Globus pallidus (tissue), 1 donor: ENCODE results near the gene MYLK.
"Not testable (repeated sequence)": the region's sequence is repeated elsewhere in the genome, so short reads cannot be mapped to it uniquely, and the experiment has no call there.

Experiments used
- DNase-seq: peaks from one replicate; pipeline ENCODE4 v3.0.0-alpha.2; 2015; ENCODE audit warnings: low spot score

The MYLK gene

GRCh38 chr3:123622766-123623165 is 261.4 kb downstream of the MYLK start:
- no peak for DNase-seq

- DNase-seq, result no peak
These were observed 262.3 kb downstream of the MYLK start for GRCh38 chr3:123621850-123622189.

GRCh38 chr3:123621186-123621849 is 262.8 kb downstream of the MYLK start:
- no peak for DNase-seq

- peak; percentile 89 for DNase-seq
These were observed 263.8 kb downstream of the MYLK start for GRCh38 chr3:123620343-123620742.

GRCh38 chr3:123618768-123619484 is 265.2 kb downstream of the MYLK start:
- peak; percentile 78 for DNase-seq

DNA sequence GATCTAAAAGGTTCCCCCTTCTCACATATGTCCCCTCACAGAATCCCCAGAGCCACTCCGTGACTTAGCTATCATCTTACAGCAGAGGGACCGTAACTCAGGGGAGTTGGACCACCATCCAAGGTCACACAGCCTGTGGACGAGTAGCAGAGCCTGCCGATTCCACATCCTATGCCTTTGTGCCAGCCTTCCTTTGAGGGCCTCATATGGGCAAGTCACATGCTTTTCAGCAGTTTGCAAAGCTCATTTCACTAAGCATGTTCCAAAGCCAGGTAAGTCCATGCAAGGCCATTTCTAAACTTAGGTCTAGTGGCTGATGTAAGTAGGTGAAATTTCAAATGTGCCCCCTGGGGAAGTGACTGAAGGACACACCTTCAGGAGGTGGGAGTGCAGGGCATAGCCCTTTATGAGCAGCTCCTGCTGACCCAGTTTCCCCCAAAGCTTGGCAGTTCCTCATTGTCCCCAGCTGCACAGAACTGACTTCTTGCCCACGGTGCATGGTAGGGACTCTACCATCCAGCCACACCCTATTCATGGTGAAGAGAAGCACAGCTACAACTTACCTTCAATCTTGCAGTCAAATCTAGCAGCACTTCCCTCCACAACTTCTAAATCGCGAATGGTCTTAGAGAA is 265.9 kb downstream of the MYLK start:
- no peak for DNase-seq

GRCh38 chr3:123616593-123616992 is 267.5 kb downstream of the MYLK start:
- no peak for DNase-seq

DNA sequence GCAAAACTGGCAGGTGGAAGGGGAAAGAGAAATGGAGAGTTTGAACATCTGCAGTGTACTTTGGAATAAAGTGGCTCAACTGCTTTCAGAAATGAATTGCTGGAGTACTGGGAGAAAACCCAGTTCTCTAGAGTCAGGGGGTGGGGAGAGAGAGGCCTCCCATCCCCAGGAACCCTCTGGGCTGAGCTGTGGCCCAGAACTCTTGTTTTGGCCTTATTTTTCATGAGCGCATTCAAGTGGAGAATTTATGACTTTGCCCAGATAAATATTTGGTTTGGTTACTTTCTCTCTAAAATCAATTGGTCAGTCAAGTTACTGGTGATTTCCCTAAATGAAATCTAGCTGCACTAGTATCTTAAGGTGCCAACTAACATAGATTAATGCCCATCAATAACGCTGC is 270.6 kb downstream of the MYLK start:
- DNase-seq, result no peak

- not testable (repeated sequence) for DNase-seq
These were observed 272.5 kb downstream of the MYLK start for GRCh38 chr3:123611674-123612073.

DNA sequence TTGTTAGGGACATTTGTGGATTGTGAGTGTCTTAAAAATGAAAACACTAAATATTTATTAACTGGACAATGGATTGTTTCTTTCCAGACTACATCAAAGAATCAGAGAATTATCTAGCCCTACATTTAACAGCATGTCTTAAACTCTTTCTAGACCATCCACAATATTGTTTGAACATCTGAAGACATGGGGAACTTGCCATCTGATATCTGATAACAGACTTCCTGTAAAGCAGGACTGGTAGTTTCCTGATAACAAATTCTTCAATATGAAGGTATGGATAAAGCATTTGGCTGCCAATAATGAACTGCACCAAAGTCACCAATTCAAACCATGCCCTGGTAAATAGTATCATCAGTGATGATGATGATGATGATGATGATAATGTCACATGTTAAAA is 273.1 kb downstream of the MYLK start:
- DNase-seq, result no peak

GRCh38 chr3:123610331-123610730 is 273.8 kb downstream of the MYLK start:
- no peak for DNase-seq

DNA sequence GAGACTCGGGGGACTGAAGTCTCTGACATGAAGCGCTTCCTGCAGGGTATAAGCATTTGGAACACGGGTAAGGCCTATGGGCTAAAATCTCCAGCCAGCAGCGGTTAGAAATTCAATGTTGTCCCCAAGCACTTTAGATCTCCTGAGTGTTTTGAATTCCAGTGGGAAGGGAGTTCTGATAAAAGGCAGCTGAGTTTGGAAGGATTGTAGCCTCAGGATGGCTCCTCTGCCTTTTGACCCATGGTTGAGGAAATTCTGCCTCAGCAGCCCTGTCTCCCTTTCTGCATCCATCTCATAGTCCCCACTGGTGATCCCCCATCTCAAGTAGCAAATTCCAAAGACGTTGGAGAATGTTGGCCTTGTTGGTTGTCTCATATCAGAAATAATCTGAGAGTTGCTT is 275.1 kb downstream of the MYLK start:
- DNase-seq, result no peak

DNA sequence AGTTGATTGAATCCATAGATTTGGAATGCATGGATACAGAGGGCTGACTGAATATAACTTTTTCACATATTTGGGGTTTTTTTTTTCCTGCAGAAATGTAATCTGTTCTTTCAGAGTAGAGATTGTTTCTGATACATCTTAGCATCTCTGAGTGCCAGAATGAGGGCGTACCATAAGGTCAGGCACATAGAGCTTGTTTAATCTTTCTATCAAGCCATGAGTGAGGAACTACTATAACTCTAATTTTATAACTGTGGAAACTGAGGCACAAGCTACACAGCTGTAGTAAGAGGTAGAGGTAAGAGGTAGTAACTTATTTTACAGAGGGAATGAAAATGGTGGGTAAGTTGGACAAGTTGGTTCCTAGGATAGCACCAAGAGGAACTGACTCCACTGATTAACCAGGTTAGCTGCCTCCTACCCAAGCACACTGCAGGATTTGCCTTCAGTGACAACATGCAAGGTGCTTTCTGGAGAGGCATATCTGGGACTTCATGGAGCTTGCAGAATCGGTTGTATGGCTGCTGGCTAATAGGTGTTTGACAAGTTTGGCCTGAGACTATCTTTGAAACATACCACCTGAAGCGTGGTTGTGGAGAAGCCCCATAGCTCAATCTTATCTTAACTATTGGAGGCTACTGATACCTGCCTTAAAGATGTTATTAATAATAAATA is 275.7 kb downstream of the MYLK start:
- DNase-seq, result no peak

DNA sequence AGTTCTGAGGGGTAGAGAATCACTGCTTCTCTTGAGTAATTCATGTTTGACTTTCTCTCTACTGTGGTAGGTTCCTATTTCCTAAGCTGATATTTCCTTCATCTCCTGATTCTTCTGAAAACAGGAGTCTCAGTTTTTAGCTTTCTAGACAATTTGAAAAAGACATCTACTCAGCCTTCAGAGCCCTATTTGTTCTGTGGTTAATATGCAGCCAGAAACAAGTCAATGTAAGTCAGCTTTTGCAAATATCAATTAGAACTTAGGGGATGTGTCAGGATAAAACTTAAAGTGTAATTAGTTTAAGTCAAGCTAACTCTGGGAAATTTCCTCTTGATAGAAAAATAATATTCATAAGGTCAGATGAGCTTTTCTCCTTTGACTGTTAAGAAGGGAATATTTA is 277.6 kb downstream of the MYLK start:
- DNase-seq, result no peak

- DNase-seq, result no peak
These were observed 278.3 kb downstream of the MYLK start for GRCh38 chr3:123605789-123606234.

DNA sequence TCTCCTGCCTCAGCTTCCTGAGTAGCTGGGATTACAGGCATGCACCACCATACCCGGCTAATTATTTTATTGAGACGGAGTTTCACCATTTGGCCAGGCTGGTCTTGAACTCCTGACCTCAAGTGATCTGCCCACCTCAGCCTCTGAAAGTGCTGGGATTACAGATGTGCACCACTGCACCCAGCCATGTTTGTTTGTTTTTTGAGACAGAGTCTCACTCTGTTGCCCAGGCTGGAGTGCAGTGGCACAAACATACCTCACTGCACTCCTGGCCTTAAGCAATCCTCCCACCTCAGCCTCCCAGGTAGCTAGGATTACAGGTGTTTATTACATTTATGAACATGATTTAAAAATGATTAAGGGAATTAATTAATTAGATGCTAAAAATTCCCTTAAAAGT is 281.0 kb downstream of the MYLK start:
- not testable (repeated sequence) for DNase-seq

DNA sequence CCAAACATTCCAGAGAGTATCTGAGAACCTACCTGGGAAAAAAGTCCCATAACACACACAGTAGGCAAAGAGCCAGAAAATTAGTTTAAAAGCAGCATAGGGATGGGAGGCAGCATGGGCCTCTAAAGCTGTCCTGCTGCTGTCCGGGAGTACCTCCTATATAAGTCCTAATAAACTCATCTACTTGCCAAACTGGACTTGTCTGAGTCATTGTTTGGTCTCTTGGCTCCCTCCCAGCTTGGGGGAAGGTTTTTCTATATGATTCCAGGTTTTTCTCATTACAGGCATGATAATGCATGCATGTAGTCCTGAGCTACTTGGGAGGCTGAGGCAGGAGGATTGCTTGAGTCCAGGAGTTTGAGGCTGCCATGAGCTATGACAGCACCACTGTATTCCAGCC is 281.8 kb downstream of the MYLK start:
- DNase-seq, result no peak

DNA sequence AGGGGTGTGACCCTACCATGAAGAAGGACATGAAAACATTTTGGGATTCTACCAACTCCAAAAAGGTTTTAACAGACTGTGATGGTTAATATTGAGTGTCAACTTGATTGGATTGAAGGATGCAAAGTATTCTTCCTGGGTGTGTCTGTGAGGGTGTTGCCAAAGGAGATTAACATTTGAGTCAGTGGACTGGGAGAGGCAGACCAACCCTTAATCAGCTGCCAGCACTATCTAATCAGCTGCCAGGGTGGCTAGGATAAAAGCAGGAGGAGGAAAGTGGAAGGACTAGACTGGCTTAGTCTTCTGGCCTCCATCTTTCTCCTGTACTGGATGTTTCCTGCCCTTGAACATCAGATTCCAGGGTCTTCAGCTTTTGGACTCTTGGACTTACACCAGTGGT is 283.3 kb downstream of the MYLK start:
- DNase-seq, result not testable (repeated sequence)

DNA sequence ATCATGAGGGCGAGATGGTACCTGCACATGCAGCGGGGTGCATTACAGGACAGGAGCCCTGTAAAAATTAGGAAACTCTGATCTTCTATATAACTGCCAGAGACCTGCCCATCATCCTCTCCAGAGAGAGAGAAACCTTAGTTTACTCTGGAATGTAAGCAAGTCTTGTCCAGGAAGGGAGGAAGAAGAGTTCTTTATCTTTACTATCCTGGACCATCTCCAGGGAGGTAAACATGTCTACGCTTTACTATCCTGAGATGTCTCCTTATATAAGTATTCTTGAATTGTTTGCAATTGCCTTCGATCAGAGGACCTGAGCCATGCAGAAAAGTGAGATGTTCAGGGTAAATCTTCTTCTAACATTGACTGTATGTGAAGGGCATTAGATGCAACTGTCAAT is 286.6 kb downstream of the MYLK start:
- no peak for DNase-seq

DNA sequence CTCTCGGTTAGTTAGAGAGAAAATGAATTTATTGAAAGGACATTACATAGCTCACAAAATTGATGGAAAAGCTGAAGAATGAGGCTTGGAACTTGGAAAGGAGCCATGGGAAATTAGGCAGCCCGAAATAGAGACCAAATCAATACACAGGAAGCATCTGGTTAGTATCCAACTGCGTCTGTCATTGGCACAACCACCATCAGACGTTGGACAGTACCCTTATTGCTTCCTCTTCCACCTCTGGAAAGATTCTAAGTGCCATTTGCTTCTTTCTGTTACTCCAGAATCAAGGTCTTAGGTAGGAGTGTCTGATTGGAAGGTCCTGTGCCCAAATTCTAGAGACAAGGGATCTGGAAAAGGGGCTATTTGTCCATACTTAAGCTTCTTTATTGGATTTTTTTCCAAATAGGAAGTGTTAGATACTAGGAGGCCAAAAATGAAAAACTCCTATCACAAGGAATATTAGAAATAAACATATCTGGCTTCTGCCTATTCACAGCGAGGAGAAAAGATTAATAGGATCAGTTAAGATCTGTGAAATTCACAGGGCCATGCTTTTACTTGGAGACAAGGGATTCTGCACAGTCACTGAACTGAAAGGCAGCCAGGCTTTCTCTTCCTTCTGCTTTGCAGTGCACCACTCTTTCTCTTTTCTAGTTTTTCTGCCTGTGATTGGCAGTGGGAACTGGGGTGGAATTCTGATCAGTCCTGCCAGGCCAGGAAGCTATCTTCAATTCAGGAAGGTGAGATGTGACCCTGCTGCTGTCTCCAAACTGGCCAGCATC is 288.5 kb downstream of the MYLK start:
- DNase-seq, result no peak

DNA sequence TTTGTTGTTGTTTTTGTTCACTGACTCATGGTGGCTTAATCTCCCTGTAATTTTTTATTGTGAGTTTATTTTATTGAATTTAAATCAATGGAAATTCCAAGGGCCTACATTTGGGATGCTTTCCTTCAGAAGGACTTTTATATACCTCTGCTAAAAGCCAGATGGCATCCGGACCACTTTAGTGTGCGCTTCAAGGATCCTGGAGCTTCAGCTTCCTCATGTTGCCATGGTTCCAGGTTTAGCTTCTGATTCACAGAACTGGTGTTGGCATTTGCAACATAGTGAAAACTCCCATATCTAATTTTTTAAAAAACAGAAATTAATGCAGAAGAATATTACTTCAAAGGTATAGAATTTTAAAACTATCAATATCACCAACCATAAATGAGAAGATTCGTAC is 290.8 kb downstream of the MYLK start:
- no peak for DNase-seq
